OCI-LY3 (cell line): Measurements from ENCODE around the gene HCAR3.
A peak's percentile ranks its signal among the peaks of the same experiment; 100 is the strongest.
"Not testable (repeated sequence)": the region's sequence is repeated elsewhere in the genome, so short reads cannot be mapped to it uniquely, and the experiment has no call there.

ENCODE experiments used
- H2AFZ ChIP-seq: fragments of 200-600, 300-600 bp; shearing (Covaris generic); 2 replicates; pipeline ENCODE4 v1.6.0; 2014; ENCODE audit warnings: antibody characterized with exemption, low read depth, low read length
- H3K27ac ChIP-seq: fragments of 200-600, 300-600 bp; sonication (generic); 2 replicates; pipeline ENCODE4 v1.5.1; 2014; ENCODE audit warnings: mild to moderate bottlenecking, low read length, moderate library complexity, mixed read lengths
- H3K27me3 ChIP-seq: fragments of 200-600, 300-600 bp; sonication (generic); 2 replicates; pipeline ENCODE4 v1.6.1; 2014; ENCODE audit warnings: low read depth, low read length, mixed read lengths
- H3K36me3 ChIP-seq: fragments of 200-600, 300-600 bp; sonication (generic); replicated peaks from 2 replicates; pipeline ENCODE3; 2014; ENCODE audit warnings: low read depth, low read length, mixed read lengths
- H3K4me1 ChIP-seq: fragments of 300-600, 200-600 bp; sonication (generic); 2 replicates; pipeline ENCODE4 v1.6.1; 2014; ENCODE audit warnings: low read length, mixed read lengths
- H3K4me2 ChIP-seq: fragments of 200-600, 300-600 bp; sonication (generic); 2 replicates; pipeline ENCODE4 v1.6.1; 2014; ENCODE audit warnings: low read length, mixed read lengths
- H3K4me3 ChIP-seq: fragments of 300-600, 200-600 bp; sonication (generic); 2 replicates; pipeline ENCODE4 v1.5.1; 2014; ENCODE audit warnings: antibody characterized with exemption, mild to moderate bottlenecking, low read length, moderate library complexity
- H3K79me2 ChIP-seq: fragments of 300-600, 200-600 bp; shearing (Covaris generic); 2 replicates; pipeline ENCODE4 v1.6.1; 2014; ENCODE audit warnings: mild to moderate bottlenecking, low read length, mixed read lengths
- H3K9ac ChIP-seq: fragments of 300-600, 200-600 bp; shearing (Covaris generic); 2 replicates; pipeline ENCODE4 v1.6.0; 2014; ENCODE audit warnings: mild to moderate bottlenecking, low read length, moderate library complexity
- H3K9me3 ChIP-seq: fragments of 200-600, 300-600 bp; shearing (Covaris generic); 2 replicates; pipeline ENCODE4 v1.6.1; 2014; ENCODE audit warnings: low read length, mixed read lengths; ENCODE audit not compliant: insufficient read depth
- H4K20me1 ChIP-seq: fragments of 200-600, 300-600 bp; sonication (generic); 2 replicates; pipeline ENCODE4 v1.6.1; 2016; ENCODE audit warnings: low read length, mixed read lengths; ENCODE audit not compliant: insufficient read depth
- CTCF ChIP-seq: fragments of 200-600, 300-600 bp; sonication (generic); IDR thresholded peaks from 2 replicates; pipeline ENCODE4 v1.5.1; 2014; ENCODE audit warnings: antibody characterized with exemption, low read length, low read depth
- EZH2phosphoT487 ChIP-seq: fragments of 200-600 bp; shearing (Covaris generic); IDR thresholded peaks from 2 replicates; pipeline ENCODE4 v1.6.1; 2018; ENCODE audit warnings: antibody characterized with exemption, mixed run types, low read depth

Gene HCAR3

GRCh38 chr12:122725452-122726079, 9.0 kb upstream of the HCAR3 start:
- Histone ChIP-seq H3K4me3 (0 out of 2 replicates have a peak overlapping the region, but pooled peaks have one; percentile 20), H3K36me3 (no peaks in the 10 kb centered on the region), H3K27me3 (peaks cover 37% of the 10 kb centered on the region), H3K27ac (no peak overlapping the region), H3K9ac (no peak overlapping the region), H3K4me1 (peaks cover 39% of the 10 kb centered on the region), H3K9me3 (no peaks in the 10 kb centered on the region), H4K20me1 (no peaks in the 10 kb centered on the region), H3K79me2 (no peaks in the 10 kb centered on the region), H3K4me2 (peak overlapping the region; percentile 42), H2AFZ (no peak overlapping the region)
- TF ChIP-seq CTCF (no peak), EZH2phosphoT487 (no peak)

- Histone ChIP-seq H3K79me2 (no peaks in the 10 kb centered on the region), H3K4me1 (peaks cover 45% of the 10 kb centered on the region), H3K4me3 (no peak overlapping the region), H3K4me2 (no peak overlapping the region), H4K20me1 (no peaks in the 10 kb centered on the region), H3K27me3 (peaks cover 29% of the 10 kb centered on the region), H3K36me3 (no peaks in the 10 kb centered on the region), H3K27ac (no peak overlapping the region), H3K9ac (no peak overlapping the region), H3K9me3 (no peaks in the 10 kb centered on the region), H2AFZ (no peak overlapping the region)
- no peak for TF ChIP-seq CTCF
- TF ChIP-seq EZH2phosphoT487, result no peak
These were observed 8.1 kb upstream of the HCAR3 start for GRCh38 chr12:122724641-122725243.

- no peak overlapping the region for H3K4me3 ChIP-seq
- H3K36me3 ChIP-seq, result no peaks in the 10 kb centered on the region
- H3K79me2 ChIP-seq, result no peaks in the 10 kb centered on the region
- H2AFZ ChIP-seq, result no peak overlapping the region
- no peak overlapping the region for H3K9ac ChIP-seq
- TF ChIP-seq CTCF (no peak), EZH2phosphoT487 (no peak)
- no peak overlapping the region for H3K27ac ChIP-seq
- H4K20me1 ChIP-seq, result no peaks in the 10 kb centered on the region
- H3K4me2 ChIP-seq, result no peak overlapping the region
- H3K9me3 ChIP-seq, result no peaks in the 10 kb centered on the region
- H3K27me3 ChIP-seq, result peaks cover 22% of the 10 kb centered on the region
- peaks cover 45% of the 10 kb centered on the region for H3K4me1 ChIP-seq
These were observed 5.8 kb upstream of the HCAR3 start for GRCh38 chr12:122722387-122722786.

- Histone ChIP-seq H2AFZ (peak overlapping the region; percentile 16; the same call in 1 of the 2 replicates), H3K27ac (0 out of 2 replicates have a peak overlapping the region, but pooled peaks have one; percentile 20), H3K79me2 (no peaks in the 10 kb centered on the region), H3K4me2 (peak overlapping the region; percentile 88), H4K20me1 (no peaks in the 10 kb centered on the region), H3K36me3 (no peaks in the 10 kb centered on the region), H3K9ac (peak overlapping the region; percentile 5; the same call in 1 of the 2 replicates), H3K9me3 (no peaks in the 10 kb centered on the region), H3K4me3 (peak overlapping the region; percentile 70), H3K4me1 (peaks cover 41% of the 10 kb centered on the region), H3K27me3 (peaks cover 27% of the 10 kb centered on the region)
- TF ChIP-seq EZH2phosphoT487 (no peak), CTCF (no peak)
These were observed 4.5 kb upstream of the HCAR3 start for GRCh38 chr12:122721057-122721545.

- H3K4me2 ChIP-seq, H3K36me3 ChIP-seq, H3K9me3 ChIP-seq, H3K4me1 ChIP-seq, H3K79me2 ChIP-seq, H3K4me3 ChIP-seq, H3K27ac ChIP-seq, H2AFZ ChIP-seq, H3K9ac ChIP-seq, H4K20me1 ChIP-seq: not testable (repeated sequence)
- H3K27me3 ChIP-seq, result peaks cover 13% of the 10 kb centered on the region
These were observed 1.4 kb downstream of the HCAR3 start for GRCh38 chr12:122715211-122715610.

GRCh38 chr12:122713491-122714188, 3.0 kb downstream of the HCAR3 start:
- H3K4me3 ChIP-seq, H3K4me1 ChIP-seq, H3K4me2 ChIP-seq, H2AFZ ChIP-seq, H3K9ac ChIP-seq, H3K9me3 ChIP-seq, H3K27me3 ChIP-seq, H4K20me1 ChIP-seq, H3K79me2 ChIP-seq, H3K27ac ChIP-seq, H3K36me3 ChIP-seq: not testable (repeated sequence)
